ENCODE measurements around the gene INPPL1.
"Not testable (repeated sequence)": the region's sequence is repeated elsewhere in the genome, so short reads cannot be mapped to it uniquely, and the experiment has no call there.

INPPL1 gene, protein sequence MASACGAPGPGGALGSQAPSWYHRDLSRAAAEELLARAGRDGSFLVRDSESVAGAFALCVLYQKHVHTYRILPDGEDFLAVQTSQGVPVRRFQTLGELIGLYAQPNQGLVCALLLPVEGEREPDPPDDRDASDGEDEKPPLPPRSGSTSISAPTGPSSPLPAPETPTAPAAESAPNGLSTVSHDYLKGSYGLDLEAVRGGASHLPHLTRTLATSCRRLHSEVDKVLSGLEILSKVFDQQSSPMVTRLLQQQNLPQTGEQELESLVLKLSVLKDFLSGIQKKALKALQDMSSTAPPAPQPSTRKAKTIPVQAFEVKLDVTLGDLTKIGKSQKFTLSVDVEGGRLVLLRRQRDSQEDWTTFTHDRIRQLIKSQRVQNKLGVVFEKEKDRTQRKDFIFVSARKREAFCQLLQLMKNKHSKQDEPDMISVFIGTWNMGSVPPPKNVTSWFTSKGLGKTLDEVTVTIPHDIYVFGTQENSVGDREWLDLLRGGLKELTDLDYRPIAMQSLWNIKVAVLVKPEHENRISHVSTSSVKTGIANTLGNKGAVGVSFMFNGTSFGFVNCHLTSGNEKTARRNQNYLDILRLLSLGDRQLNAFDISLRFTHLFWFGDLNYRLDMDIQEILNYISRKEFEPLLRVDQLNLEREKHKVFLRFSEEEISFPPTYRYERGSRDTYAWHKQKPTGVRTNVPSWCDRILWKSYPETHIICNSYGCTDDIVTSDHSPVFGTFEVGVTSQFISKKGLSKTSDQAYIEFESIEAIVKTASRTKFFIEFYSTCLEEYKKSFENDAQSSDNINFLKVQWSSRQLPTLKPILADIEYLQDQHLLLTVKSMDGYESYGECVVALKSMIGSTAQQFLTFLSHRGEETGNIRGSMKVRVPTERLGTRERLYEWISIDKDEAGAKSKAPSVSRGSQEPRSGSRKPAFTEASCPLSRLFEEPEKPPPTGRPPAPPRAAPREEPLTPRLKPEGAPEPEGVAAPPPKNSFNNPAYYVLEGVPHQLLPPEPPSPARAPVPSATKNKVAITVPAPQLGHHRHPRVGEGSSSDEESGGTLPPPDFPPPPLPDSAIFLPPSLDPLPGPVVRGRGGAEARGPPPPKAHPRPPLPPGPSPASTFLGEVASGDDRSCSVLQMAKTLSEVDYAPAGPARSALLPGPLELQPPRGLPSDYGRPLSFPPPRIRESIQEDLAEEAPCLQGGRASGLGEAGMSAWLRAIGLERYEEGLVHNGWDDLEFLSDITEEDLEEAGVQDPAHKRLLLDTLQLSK

DNA sequence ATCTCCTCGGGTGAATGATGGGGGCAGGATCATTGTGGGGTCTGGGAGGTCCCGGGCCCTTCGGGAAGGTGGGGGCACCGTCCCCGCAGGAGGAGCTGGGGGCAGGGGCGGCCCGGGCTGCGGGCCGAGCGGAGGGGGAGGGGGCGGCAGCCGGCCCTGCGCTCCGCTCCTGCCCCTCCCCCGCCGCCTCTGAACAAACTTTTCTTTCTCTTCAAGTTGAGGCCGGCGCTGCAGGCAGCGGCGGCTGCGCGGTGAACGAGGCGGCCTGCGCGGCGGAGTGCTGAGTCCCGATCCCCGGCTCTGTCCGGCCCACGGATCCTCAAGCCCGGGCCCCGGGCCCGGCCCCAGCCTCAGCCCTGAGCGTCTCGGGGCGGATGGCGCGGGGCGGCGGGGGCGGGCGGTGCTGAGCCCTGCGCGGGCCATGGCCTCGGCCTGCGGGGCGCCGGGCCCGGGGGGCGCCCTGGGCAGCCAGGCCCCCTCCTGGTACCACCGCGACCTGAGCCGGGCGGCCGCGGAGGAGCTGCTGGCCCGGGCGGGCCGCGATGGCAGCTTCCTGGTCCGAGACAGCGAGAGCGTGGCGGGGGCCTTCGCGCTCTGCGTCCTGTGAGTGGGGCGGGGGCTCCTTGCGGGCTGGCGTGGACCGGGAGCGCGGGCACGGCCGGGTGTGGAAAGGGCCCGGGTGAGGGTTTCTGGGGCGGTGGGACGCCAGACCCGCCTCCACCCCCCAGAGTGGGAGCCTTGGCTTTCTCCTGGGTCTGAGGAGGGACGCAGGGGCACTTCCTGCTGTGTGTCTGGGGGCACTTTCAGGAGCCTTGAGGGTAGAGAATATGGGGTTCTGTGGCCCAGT lies at the start of gene INPPL1:
TSS of gene INPPL1 (plus strand) at position 204 of the 847 bp plus-strand sequence. CDS start at position 422, 218 bp downstream.
- DNase-seq = no peak

GRCh38 chr11:72177656-72178055 lies 46.9 kb upstream of the INPPL1 start:
- no peak for DNase-seq

GRCh38 chr11:72179049-72179803 lies 45.3 kb upstream of the INPPL1 start:
- no peak for DNase-seq

DNA sequence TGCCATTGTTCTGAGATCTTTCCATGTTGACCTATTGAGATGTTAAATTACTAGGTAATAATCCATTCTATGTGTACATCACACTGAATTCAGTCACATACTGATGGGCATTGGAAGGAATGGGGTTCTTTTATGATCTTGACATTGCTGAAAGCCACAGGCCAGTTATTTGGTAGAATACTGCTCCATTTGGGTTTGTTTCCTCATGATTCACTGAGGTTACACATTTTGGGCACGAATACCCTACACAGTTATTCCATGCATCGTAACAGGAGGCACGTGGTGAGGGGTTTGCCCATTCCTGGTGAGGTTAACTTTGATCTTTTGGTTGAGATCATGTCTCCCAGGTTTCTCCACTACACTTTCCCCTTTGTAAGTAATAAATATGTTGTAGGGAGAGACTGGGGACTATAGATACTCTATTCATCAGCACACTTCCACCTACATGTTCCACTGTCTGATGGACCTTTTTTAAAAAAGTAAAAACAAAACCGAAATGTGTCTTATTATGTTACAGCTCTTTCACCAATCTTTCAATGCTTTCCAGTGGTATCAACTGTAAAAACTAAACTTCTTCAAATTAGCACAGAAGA lies 44.7 kb upstream of the INPPL1 start:
- DNase-seq = no peak

GRCh38 chr11:72180892-72181552 lies 43.5 kb upstream of the INPPL1 start:
- not testable (repeated sequence) for DNase-seq

DNA sequence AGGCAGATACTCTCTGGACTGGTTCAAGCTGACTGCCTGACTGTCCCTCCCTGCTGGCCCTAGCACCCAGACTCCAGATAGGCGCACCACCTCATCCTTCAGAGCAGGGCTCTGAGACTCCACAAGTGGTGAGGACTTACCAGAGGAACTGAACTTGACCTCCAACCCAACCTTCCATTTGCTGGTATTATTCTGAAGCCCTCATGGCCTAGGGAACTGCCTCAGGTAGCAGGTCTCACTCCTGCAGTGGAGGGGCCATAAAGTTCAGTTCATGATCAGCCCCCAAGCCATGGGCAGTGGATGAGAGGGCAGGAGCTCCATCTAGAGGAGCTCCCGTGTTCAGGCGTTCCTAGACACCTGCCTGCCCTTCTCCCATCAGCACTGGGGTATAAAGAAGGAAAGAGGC lies 43.0 kb upstream of the INPPL1 start:
- DNase-seq = not testable (repeated sequence)

DNA sequence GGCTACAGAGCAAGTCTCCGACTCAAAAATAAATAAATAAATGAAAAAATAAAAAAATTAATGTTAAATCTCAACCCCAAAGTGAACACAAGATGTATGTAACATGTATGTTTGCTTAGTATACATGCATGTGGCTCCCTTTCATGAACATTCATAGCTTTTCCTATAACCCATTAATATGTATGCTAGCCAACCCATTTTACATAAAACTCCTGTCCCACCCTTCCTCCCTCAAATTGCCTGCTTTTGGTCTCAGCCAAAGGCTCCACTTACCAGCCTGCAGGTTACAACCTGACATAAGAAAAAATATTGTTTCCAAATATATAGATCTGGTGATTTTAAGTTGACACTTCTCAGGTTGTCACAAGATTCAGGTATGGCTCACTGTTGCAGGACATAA lies 36.3 kb upstream of the INPPL1 start:
- DNase-seq = no peak

- no peak for DNase-seq
Observed at GRCh38 chr11:72189455-72190250, 34.9 kb upstream of the INPPL1 start.

- no peak for DNase-seq
Observed at GRCh38 chr11:72190631-72191071, 33.9 kb upstream of the INPPL1 start.

GRCh38 chr11:72191961-72192381 lies 32.6 kb upstream of the INPPL1 start, which contains the start of gene FOLR1:
Gene FOLR1, plus strand, starts transcription at chr11:72192140. Its CDS starts 34 bp downstream, at chr11:72192174.
- no peak for DNase-seq

GRCh38 chr11:72195518-72196270 lies 28.9 kb upstream of the INPPL1 start:
- DNase-seq = no peak

GRCh38 chr11:72201445-72201844 lies 23.1 kb upstream of the INPPL1 start:
- DNase-seq = not testable (repeated sequence)

GRCh38 chr11:72202571-72202970 lies 22.0 kb upstream of the INPPL1 start:
- DNase-seq = no peak

DNA sequence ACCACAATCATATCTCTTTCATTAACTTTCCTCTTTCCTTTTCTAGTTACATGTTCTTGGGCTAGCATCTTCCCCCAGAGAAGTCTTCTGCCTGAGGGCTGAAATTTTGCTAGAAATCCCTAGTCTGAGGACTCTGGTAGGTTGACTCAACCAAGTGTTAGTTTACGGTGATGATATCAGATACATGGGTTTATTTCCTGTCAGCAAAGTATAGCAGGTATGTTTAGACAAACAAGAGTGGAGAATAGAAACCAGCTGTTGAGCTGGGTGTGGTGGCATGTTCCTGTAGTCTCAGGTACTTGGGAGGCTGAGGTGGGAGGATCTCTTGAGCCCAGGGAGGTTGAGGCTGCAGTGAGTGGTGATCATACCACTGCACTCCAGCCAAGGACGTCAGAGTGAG lies 21.4 kb upstream of the INPPL1 start:
- DNase-seq = no peak

- no peak for DNase-seq
Observed at GRCh38 chr11:72204886-72205285, 19.7 kb upstream of the INPPL1 start.

DNA sequence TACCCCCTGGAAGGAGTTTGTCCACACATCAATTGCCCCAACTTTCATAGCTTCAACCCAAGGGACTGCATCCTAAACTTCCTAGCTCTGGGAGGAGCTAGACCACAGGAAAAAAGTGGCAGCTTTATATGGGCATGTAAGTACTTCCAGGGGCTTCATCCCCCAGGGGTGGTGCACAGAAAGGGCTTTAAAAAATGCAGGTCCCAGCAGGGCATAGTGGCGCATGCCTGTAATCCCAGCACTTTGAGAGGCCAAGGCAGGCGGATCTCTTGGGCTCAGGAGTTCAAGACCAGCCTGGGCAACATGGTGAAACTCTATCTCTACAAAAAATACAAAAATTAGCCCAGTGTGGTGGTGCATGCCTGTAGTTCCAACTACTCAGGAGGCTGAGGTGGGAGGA lies 17.8 kb upstream of the INPPL1 start:
- DNase-seq = not testable (repeated sequence)

DNA sequence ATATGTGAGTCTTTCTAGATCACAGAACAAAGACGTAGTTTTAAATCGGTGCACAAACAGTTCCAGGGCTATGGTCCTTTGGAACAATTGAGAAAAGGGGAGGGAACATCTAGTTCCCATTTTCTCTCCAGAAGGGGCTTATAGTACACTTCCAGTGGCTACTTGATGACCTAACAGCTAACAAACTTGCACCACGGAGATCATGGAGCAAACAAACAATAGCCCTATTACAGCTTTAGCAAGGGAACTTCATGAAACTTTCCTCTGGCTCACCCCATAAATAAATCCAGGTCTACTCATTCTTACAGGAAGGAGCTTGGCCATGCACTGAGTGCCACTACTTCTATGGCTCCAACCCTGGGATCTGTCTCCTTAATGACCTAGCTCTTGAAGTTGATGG lies 16.3 kb upstream of the INPPL1 start:
- no peak for DNase-seq

DNA sequence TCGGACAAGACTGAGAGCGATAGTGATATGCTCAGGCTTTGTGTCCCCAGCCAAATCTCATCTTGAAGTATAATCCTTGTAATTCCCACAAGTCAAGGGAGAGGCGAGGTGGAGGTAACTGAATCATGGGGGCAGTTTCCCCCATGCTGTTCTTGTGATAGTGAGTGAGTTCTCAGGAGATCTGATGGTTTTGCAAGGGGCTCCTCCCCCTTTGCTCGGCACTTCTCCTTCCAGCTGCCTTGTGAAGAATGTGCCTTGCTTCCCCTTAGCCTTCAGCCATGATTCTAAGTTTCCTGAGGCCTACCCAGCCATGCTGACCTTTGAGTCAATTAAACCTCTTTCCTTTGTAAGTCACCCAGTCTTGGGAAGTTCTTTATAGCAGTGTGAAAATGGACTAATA lies 15.5 kb upstream of the INPPL1 start:
- no peak for DNase-seq

All from activated T-cell treated with anti-CD3 and anti-CD28 coated beads for 4 hours (primary cell).